ENCODE measurements around the gene GRK5. TPM values are rescaled to one million over a fixed set of nuclear protein-coding genes. Genes with fewer than 3 reads are reported as not detected.

GRK5 gene
- total RNA-seq, 4 donors from 2014 or later: 5.4 to 13.0 (median 10.6) TPM

- no peak for DNase-seq (ENCODE audit: low spot score in 2 of 2)
- intact Hi-C loops (cut with DNase I; ENCODE audit: low total_unique reads): no loop called here
- H3K4me3 ChIP-seq (ENCODE audit: low read depth, poor library complexity, severe bottlenecking): no peak overlapping the region
- 76% methylated on average over 10 of the region's 10 CpGs for WGBS, 2 donors
- TF ChIP-seq, protein P1, sequence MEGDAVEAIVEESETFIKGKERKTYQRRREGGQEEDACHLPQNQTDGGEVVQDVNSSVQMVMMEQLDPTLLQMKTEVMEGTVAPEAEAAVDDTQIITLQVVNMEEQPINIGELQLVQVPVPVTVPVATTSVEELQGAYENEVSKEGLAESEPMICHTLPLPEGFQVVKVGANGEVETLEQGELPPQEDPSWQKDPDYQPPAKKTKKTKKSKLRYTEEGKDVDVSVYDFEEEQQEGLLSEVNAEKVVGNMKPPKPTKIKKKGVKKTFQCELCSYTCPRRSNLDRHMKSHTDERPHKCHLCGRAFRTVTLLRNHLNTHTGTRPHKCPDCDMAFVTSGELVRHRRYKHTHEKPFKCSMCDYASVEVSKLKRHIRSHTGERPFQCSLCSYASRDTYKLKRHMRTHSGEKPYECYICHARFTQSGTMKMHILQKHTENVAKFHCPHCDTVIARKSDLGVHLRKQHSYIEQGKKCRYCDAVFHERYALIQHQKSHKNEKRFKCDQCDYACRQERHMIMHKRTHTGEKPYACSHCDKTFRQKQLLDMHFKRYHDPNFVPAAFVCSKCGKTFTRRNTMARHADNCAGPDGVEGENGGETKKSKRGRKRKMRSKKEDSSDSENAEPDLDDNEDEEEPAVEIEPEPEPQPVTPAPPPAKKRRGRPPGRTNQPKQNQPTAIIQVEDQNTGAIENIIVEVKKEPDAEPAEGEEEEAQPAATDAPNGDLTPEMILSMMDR (IDR thresholded peaks at IDR 0.05): no peak
- no peak for TF ChIP-seq POLR2A (IDR thresholded peaks at IDR 0.05)
These were observed 72.1 kb downstream of the GRK5 start for GRCh38 chr10:119279441-119279840.

DNA sequence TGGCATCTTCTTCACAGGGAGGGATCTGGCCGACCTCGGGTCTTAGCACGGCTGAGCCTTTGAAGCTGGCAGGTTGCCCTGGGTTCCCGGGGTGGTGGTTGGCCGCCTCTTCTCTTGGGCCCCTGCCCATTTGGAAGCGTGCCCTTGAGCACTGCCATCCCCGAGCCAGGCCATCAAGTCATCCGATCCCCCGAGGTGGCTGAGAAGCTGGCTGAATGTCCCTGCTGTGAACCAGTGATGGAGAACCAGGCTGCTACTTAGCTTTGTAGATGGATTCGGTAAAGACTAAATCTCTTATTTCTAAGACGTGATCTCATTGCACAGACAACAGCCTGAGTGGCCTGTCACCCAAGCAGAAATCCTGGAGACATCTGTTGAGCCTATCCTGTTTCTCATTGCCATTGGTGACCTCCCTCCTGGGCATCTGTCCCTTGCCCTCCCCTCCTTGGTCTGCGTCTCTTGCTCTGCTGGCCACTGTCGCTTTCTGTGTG is 74.3 kb downstream of the GRK5 start:
- DNase-seq (ENCODE audit: low spot score in 2 of 2): peak; percentile 61 to 92
- no peak for TF ChIP-seq POLR2A (IDR thresholded peaks at IDR 0.05)
- TF ChIP-seq, protein P1 (IDR thresholded peaks at IDR 0.05): no peak
- no peak overlapping the region for H3K4me3 ChIP-seq (ENCODE audit: low read depth, poor library complexity, severe bottlenecking)
- 30 to 41% methylated on average over 13 of the region's 13 CpGs for WGBS, 2 donors
- intact Hi-C loops (cut with DNase I; ENCODE audit: low total_unique reads): no loop called here

DNA sequence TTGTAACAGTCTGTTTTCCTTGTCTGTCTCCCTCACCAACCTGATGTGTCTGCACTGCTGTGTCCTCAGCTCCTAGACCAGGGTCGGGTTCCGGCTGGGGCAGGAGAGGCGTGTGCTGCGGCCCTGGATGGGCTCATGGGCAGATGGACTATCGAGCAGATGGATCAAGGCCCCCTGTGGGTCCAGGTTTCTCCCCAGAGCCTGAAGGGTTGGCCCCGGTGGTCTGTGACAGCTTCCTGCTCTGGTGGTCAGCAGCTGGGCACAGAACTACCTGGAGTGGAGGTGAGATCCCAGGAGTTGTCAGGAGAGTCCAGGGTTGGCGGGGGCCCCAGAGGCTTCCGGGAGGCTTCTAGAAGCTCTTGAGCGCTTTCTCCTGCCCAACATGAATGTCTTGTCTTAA is 75.1 kb downstream of the GRK5 start:
- WGBS, 2 donors: 95 to 96% methylated on average over 9 of the region's 9 CpGs
- intact Hi-C loops (cut with DNase I; ENCODE audit: low total_unique reads): no loop called here

DNA sequence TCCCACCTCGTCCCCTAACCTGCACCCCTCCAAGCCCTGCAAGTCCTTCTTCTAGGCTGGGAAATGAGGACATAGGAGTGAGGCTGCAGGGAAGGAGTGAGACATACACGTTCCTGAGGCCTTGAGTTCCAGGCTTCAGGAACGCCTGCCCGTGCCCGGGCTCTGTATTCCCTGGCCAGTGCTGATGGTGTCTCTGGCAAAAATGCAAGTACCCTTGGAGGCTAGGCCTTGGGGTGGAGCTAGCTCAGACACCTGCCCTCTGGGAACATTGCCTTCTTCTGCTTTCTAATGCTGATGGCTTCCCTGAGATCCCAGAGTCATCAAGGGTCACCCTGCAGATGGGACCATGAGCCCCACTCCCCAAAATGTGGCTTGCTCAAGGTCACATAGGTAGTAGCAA is 76.0 kb downstream of the GRK5 start:
- intact Hi-C loops (cut with DNase I; ENCODE audit: low total_unique reads): no loop called here
- WGBS, 2 donors: 62 to 86% methylated on average over 5 of the region's 5 CpGs
- DNase-seq (ENCODE audit: low spot score in 2 of 2): no peak
- H3K4me3 ChIP-seq (ENCODE audit: low read depth, poor library complexity, severe bottlenecking): no peak overlapping the region
- TF ChIP-seq, protein P1 (IDR thresholded peaks at IDR 0.05): no peak
- TF ChIP-seq POLR2A (IDR thresholded peaks at IDR 0.05): no peak

More for the DNA sequence above, 75.1 kb downstream of the GRK5 start:
- H3K4me3 ChIP-seq (ENCODE audit: low read depth, poor library complexity, severe bottlenecking): no peak overlapping the region
- DNase-seq (ENCODE audit: low spot score in 2 of 2): no peak
- TF ChIP-seq POLR2A (IDR thresholded peaks at IDR 0.05): no peak
- TF ChIP-seq, protein P1 (IDR thresholded peaks at IDR 0.05): no peak

DNA sequence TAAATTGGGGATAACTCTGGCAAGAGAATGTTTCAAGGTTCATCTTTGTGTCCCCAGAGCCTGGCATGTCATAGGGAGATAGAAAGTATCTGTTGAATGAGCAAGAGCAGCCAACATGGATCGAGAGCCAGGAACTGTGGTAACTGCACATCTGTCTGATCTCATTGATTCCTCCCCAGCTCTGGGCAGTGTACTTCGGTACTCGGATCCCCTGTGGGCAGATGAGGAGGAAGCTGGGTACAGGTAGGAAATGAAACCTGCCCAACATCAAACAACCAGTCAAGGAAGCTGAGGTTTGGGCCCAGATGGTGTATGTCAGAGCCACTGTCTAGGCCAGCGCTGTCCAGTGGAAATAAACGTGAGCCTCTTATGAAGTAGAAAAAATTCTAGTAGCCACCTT is 76.4 kb downstream of the GRK5 start:
- intact Hi-C loops (cut with DNase I; ENCODE audit: low total_unique reads): no loop called here
- 59 to 71% methylated on average over 5 of the region's 5 CpGs for WGBS, 2 donors
- no peak for DNase-seq (ENCODE audit: low spot score in 2 of 2)
- no peak overlapping the region for H3K4me3 ChIP-seq (ENCODE audit: low read depth, poor library complexity, severe bottlenecking)
- no peak for TF ChIP-seq POLR2A (IDR thresholded peaks at IDR 0.05)
- TF ChIP-seq, protein P1 (IDR thresholded peaks at IDR 0.05): no peak

GRCh38 chr10:119284679-119285096 is 77.3 kb downstream of the GRK5 start:
- TF ChIP-seq POLR2A (IDR thresholded peaks at IDR 0.05): no peak
- TF ChIP-seq, protein P1 (IDR thresholded peaks at IDR 0.05): no peak
- 69 to 73% methylated on average over 7 of the region's 7 CpGs for WGBS, 2 donors
- DNase-seq (ENCODE audit: low spot score in 2 of 2): no peak
- no peak overlapping the region for H3K4me3 ChIP-seq (ENCODE audit: low read depth, poor library complexity, severe bottlenecking)
- intact Hi-C loops (cut with DNase I; ENCODE audit: low total_unique reads): no loop called here

Data from lower leg skin (tissue), 4 donors.